A673 (cell line): ENCODE data around the gene CHST2.

ENCODE experiments used
- CTCF ChIP-seq: fragments of 300-800, 200-600 bp; sonication (generic); conservative IDR thresholded peaks from 2 replicates; pipeline ENCODE4 v1.5.1; 2017; ENCODE audit warnings: low read depth, mild to moderate bottlenecking, antibody characterized with exemption, low read length, moderate library complexity, mixed read lengths
- EZH2 ChIP-seq: fragments of 200-600 bp; sonication (generic); IDR thresholded peaks from 2 replicates; pipeline ENCODE4 v1.6.1; 2017; ENCODE audit warnings: borderline replicate concordance, low read depth, mild to moderate bottlenecking, mixed read lengths, antibody characterized with exemption, low read length; ENCODE audit not compliant: poor library complexity, severe bottlenecking

- TF ChIP-seq EZH2: no peak
- TF ChIP-seq CTCF: no peak
These were observed 27.1 kb downstream of the CHST2 start for GRCh38 chr3:143146486-143147274.
